NCI-H2107 (cell line): ENCODE results near the gene NR3C2.

Experiments
- DNase-seq: peaks from one replicate; lab custom pipeline; 2025; lab: John Stamatoyannopoulos, UW

NR3C2 gene

GRCh38 chr4:148263127-148263526 lies 179.1 kb downstream of the NR3C2 start:
- DNase-seq: no peak

DNA sequence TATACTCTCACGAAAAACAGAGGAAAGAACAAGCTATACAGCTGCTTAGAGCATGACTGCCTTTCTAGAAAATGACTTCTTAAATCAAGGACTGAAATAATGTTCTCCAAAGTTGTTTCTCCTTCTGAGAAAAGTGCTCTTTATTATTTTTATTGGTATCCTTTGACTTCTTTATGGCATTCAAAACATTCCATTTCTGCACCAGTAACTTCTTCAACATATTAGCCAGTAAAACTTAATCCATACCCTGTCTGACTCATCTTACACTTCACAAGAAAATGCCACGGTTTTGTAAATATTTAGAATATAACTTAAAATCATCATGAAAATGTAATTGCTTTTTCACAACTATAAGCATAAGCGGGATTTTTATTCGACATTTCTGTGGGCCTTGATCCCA lies 180.4 kb downstream of the NR3C2 start:
- no peak for DNase-seq

GRCh38 chr4:148259841-148260240 lies 182.4 kb downstream of the NR3C2 start:
- no peak for DNase-seq

DNA sequence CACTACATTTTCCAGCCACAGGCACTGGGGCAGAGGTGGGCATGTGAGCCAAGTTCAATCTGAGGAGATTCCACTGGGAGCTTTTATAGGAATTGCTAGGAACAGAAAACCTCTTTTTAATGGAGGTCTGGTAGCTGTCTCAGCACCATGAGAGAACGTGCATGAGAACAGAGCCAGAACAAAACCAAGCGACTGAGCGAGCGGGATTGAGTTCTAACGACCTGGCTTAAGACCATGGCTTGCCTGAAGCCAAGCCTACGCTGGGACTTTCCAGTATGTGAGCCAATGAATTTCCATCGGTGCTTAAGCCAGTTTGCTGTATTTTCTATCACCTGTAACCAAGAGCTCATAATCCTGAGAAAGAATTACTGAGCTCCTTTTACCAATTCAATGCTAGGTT lies 183.7 kb downstream of the NR3C2 start:
- DNase-seq: no peak

DNA sequence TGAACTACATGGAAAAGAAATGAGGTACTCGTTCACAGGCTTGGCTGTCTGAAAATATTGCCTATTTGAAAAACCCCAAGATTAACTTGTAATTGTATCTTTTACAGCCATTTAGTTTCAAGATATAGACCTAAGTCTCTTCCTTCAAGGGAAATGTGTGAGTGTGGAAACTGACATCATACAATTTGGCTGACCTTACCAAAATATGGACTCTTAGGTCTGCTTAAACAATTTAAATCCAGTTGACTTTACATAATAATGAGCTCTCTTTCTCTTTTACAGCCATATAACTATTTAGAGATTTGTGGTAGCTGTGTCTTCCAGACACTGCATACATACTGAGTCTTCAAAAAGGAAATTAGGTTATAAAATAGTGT lies 186.9 kb downstream of the NR3C2 start:
- no peak for DNase-seq

- no peak for DNase-seq
Measured at GRCh38 chr4:148254621-148255343, 187.4 kb downstream of the NR3C2 start.

GRCh38 chr4:148253768-148254167 lies 188.4 kb downstream of the NR3C2 start:
- DNase-seq: no peak

GRCh38 chr4:148248824-148249223 lies 193.4 kb downstream of the NR3C2 start:
- no peak for DNase-seq

GRCh38 chr4:148245015-148245414 lies 197.2 kb downstream of the NR3C2 start:
- DNase-seq: no peak

DNA sequence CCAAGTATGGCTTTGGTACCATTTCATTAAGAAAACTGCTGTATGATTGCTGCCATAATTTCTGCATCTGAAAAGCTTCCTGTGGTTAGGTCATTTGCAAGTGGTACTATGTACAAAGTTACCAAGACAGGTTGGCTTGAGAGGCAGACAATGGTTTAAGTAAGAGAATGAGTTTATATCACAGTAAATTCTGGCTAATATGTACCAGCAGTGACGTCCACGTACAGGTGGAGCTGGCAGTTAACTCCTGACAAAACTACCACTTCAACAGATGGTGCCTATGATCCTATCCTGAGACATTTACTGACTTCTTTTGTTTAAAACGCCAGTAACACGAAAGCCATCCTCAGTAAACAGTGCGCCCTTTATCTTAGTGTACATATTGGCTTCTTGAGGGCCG lies 198.4 kb downstream of the NR3C2 start:
- DNase-seq: no peak

DNA sequence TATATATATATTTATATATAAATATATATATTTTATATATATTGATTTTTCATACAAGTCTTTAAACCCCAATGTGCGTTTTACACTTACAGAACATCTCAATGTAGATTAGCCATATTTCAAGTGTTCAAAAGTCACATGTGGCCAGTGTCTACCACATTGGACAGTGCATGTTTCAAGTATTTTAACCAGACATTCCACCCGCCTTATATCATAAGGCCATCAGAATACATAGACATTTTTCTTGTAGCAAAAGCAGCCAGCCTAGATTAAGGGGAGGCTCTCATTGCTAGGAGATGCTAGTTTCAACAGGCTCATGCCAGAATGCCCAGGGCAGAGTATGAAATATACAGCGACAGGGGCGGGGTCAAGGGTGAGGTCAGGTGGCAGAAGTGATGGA lies 202.0 kb downstream of the NR3C2 start:
- DNase-seq: no peak

DNA sequence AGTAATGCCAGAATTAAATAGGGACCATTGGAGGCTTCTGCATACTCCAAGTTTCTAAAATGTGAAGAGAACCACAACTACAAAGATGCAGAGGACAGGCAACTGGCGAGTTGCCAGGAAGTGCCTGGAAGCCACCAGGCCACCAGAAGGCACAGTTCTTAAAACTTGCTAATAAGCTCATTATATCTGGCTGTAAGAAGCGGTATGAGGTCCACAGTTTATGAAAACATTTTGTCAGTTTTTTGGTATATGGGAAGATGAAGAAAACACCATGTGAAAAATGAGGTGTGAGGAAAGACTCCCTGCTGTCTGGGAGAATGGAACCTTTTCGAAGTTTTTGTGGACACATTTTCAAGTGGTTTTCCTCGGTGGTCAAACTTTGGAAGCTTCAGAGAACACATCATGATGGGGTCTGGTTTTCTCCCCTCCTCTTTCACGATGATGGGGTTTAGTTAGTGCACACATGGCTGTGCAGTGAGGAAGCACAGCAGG lies 202.7 kb downstream of the NR3C2 start:
- DNase-seq: no peak

DNA sequence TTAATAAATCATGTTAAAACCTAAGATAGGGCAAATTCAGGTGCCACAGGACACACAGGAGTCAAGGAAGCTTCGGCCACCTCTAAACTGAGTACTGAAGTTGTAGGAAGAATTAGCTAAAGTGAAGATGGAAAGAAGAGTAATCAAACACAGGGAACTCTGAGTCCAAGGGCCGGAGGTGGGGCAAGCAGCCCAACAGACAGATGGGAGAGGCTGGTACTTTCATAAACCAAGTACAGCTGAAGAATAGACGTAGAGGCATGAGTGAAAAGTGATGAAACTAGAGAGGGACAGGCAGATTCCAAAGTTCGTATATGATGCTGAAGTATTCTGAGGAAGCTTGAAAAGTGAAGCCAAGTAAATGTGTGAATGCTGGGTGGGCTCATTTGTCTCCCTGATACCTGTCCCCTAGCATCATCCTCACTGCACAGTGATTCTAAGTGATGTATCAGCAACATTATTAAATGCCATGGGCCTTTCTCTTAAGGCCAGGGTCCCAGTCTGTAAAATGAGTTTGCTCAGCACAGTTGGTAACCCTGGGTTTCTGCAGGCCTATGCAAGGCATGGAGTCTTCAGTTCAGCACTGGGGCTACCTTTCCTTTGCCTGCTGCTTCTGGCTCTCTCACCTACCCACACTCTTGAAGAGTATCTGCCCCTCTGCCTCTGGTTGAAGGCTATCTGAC lies 203.3 kb downstream of the NR3C2 start:
- no peak for DNase-seq

DNA sequence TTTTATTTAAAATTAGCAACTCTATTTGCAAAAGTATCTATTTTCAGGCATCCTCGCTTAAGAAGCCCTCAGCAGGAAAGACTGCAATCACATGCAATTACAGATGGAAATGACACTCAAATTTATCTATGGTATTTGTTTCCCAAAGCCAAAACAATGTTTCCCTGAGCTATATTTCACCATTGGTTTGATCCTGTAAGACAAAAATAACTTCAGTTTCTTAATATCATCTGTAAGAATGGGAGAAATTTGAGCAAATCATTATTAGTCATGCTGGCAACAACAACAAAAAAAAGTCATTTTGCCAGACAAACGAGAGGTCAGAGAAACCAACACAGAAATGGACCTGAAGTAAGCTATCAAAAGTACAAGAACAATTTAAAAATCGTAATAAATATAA lies 204.1 kb downstream of the NR3C2 start:
- no peak for DNase-seq

DNA sequence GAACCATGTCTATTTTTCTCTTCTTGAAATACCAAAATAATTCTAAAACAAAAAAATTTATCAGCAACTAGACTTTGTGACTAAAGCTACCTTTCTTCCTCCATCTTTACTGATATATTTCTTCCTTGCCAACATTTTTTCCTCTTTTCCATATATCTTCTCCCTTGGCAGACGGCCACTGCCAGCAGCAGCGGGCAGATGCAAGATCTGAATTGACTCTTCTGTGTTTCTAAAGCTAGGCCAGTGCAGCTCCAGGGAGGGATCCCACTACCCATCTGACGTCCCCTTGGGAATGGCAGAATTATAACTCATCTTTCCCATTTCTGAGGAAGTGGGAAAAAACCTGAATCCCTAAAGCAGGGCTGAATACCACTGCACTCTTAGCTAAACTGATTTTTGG lies 206.4 kb downstream of the NR3C2 start:
- no peak for DNase-seq

DNA sequence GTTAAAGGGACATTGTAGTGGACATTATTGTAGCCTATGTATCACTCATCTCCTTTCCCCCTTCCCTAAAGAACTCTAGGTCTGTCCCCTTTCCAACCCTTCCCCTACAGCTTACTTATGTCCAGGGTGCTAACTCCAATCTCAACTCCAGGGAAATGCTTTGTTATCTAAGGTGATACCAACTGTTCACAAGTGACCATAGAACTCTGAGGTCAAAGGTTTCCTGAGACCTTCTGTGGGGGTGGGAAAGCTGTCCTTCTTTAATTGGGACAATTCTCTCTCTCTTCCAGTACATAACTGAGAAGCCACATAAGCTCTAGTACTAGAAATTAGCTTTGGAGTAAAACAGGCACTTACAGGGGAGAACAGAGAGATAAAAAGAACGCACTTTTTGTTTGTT lies 212.4 kb downstream of the NR3C2 start:
- DNase-seq: no peak

- DNase-seq: no peak
Measured at GRCh38 chr4:148229028-148229427, 213.2 kb downstream of the NR3C2 start.

DNA sequence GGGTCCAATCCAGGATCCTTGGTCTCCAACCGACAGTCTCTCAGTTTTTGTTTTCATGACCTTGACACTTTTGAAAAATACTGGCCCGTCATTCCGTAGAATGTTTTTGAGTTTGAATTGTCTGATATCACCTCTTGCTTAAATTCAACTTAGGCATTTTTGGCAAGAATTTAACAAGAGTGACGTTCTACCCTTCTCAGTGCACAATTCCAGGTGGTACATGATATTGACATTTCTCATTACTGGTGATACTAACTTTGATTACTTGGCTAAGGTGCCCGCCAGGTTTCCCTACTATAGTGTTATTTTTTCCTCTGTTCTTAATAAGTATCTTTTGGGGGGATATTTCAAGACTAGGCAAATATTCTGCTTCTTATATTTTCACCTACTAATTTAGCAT lies 215.1 kb downstream of the NR3C2 start:
- DNase-seq: no peak

DNA sequence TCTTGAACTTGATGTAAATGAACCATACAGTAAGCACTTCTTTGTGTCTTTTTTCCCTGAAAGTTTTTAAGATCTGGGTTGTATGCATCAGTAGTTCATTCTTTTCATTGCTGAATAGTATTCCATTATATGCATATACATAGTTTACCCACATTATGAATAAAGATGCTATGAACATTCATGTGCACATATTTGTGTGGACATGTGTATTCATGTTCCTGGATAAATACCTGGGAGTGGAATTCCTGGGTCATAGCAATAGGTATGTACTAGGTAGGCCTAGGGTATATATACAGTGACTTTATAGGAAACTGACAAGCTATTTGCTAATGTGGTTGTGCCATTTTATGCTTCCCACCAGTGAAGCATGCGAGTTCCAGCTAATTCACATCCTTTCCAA lies 215.9 kb downstream of the NR3C2 start:
- no peak for DNase-seq

DNA sequence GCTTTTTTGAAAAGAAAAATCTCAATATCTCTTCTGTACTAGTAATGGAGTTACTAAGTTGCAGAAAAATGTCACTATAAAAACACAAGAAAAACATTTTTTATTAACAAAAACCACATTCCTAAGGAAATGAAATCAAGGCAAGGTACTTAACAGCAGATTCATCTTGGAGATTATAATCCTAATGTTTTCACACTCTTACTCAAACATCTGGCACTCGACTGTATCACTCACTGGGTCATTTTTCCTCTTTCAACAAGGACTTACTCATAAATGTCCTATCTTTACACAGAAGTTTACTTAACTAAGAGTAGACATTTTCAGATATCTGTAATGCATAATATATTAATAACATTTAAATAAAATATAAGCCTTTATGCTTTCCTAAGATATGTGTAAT lies 216.6 kb downstream of the NR3C2 start:
- no peak for DNase-seq

- DNase-seq: no peak
Measured at GRCh38 chr4:148224476-148224875, 217.7 kb downstream of the NR3C2 start.

GRCh38 chr4:148222991-148223660 lies 219.1 kb downstream of the NR3C2 start:
- no peak for DNase-seq
